Glomerular visceral epithelial cell (primary cell): ENCODE results near the gene LSAMP.
A peak's percentile ranks its signal among the peaks of the same experiment; 100 is the strongest.

ENCODE experiments used
- DNase-seq: peaks from one replicate; pipeline ENCODE4 v3.0.0-alpha.2; 2016; ENCODE audit errors: extremely low spot score

The LSAMP gene

GRCh38 chr3:116432795-116433194, 12.5 kb downstream of the LSAMP start:
- no peak for DNase-seq

GRCh38 chr3:116429479-116430269, 15.6 kb downstream of the LSAMP start:
- no peak for DNase-seq

- no peak for DNase-seq
These were observed 19.3 kb downstream of the LSAMP start for GRCh38 chr3:116426036-116426435.

- no peak for DNase-seq
These were observed 20.2 kb downstream of the LSAMP start for GRCh38 chr3:116425126-116425525.

- DNase-seq, result no peak
These were observed 21.3 kb downstream of the LSAMP start for GRCh38 chr3:116423945-116424344.

GRCh38 chr3:116423374-116423773, 21.9 kb downstream of the LSAMP start:
- DNase-seq, result no peak

- no peak for DNase-seq
These were observed 28.1 kb downstream of the LSAMP start for GRCh38 chr3:116417151-116417550.

- no peak for DNase-seq
These were observed 32.0 kb downstream of the LSAMP start for GRCh38 chr3:116413319-116413718.

- no peak for DNase-seq
These were observed 36.8 kb downstream of the LSAMP start for GRCh38 chr3:116408473-116408872.

- DNase-seq, result no peak
These were observed 40.1 kb downstream of the LSAMP start for GRCh38 chr3:116405231-116405630.

- DNase-seq, result no peak
These were observed 45.5 kb downstream of the LSAMP start for GRCh38 chr3:116399701-116400226.

- no peak for DNase-seq
These were observed 50.9 kb downstream of the LSAMP start for GRCh38 chr3:116394365-116394764.

- DNase-seq, result no peak
These were observed 52.1 kb downstream of the LSAMP start for GRCh38 chr3:116393199-116393598.

GRCh38 chr3:116392291-116392690, 53.0 kb downstream of the LSAMP start:
- DNase-seq, result no peak

GRCh38 chr3:116391296-116392201, 53.7 kb downstream of the LSAMP start:
- no peak for DNase-seq

- no peak for DNase-seq
These were observed 55.0 kb downstream of the LSAMP start for GRCh38 chr3:116390318-116390717.

GRCh38 chr3:116388867-116389385, 56.4 kb downstream of the LSAMP start:
- no peak for DNase-seq

GRCh38 chr3:116386168-116386567, 59.1 kb downstream of the LSAMP start:
- no peak for DNase-seq

- no peak for DNase-seq
These were observed 60.6 kb downstream of the LSAMP start for GRCh38 chr3:116384717-116385116.

- peak; percentile 34 for DNase-seq
These were observed 67.2 kb downstream of the LSAMP start for GRCh38 chr3:116378077-116378476.

- DNase-seq, result no peak
These were observed 70.4 kb downstream of the LSAMP start for GRCh38 chr3:116374901-116375300.

GRCh38 chr3:116367761-116368395, 77.4 kb downstream of the LSAMP start:
- DNase-seq, result no peak
